MCF 10A (cell line): ENCODE data around the gene SAMD4A. TPM values are rescaled to one million over a fixed set of nuclear protein-coding genes. Genes with fewer than 3 reads are reported as not detected.

Experiments
- BruUV-seq: library from RNA; stranded (reverse); fragments of 400-500 nt; replicated peaks from 2 replicates; lab custom pipeline; 2021; lab: Mats Ljungman, UMichigan
- CTCF ChIA-PET: fragments of 300-600 bp; sonication (Branson Sonifier 250); formaldehyde crosslinking; extraction: SDS; loops from one replicate; lab custom pipeline; 2021; ENCODE audit warnings: antibody characterized with exemption, inconsistent platforms; lab: Yijun Ruan, JAX
- POLR2A ChIA-PET: fragments of 300-600, 350-650 bp; sonication (Branson Sonifier 250); formaldehyde crosslinking; extraction: SDS; loops from one replicate; lab custom pipeline; 2020; ENCODE audit warnings: antibody characterized with exemption, inconsistent platforms; lab: Yijun Ruan, JAX
- DNase-seq: peaks from one replicate; pipeline ENCODE4 v3.0.0-alpha.2; 2018; ENCODE audit not compliant: unreplicated experiment
- H3K27ac Mint-ChIP-seq: one replicate; pipeline ENCODE4 v1.8.0; 2022; ENCODE audit warnings: mild to moderate bottlenecking, low read depth, mixed read lengths; ENCODE audit not compliant: unreplicated experiment
- H3K27me3 Mint-ChIP-seq: one replicate; pipeline ENCODE4 v1.8.0; 2022; ENCODE audit warnings: mixed read lengths; ENCODE audit not compliant: insufficient read depth, unreplicated experiment
- H3K36me3 Mint-ChIP-seq: one replicate; pipeline ENCODE4 v1.8.0; 2022; ENCODE audit warnings: mild to moderate bottlenecking, moderate library complexity, mixed read lengths; ENCODE audit not compliant: insufficient read depth, unreplicated experiment
- H3K4me1 Mint-ChIP-seq: one replicate; pipeline ENCODE4 v1.8.0; 2022; ENCODE audit warnings: mixed read lengths; ENCODE audit not compliant: insufficient read depth, unreplicated experiment
- H3K4me3 Mint-ChIP-seq: one replicate; pipeline ENCODE4 v1.8.0; 2022; ENCODE audit warnings: mild to moderate bottlenecking, moderate library complexity, mixed read lengths; ENCODE audit not compliant: unreplicated experiment
- H3K9me3 Mint-ChIP-seq: one replicate; pipeline ENCODE4 v1.8.0; 2022; ENCODE audit warnings: mixed read lengths; ENCODE audit not compliant: unreplicated experiment
- intact Hi-C: fragments of 100-400 bp; cut with micrococcal nuclease; formaldehyde crosslinking; loops from 2 replicates; pipeline ENCODE4 v1.14.1; 2022
- total RNA-seq: library from RNA; stranded (reverse); gene quantifications from 2 replicates; pipeline ENCODE4 v1.2.3, GENCODE V29; 2022
- TF ChIP-seq, protein P1 (sequence below): fragments of 200-600 bp; IDR thresholded peaks from one replicate; pipeline ENCODE4 v1.8.0; 2022; ENCODE audit warnings: antibody characterized with exemption, mild to moderate bottlenecking; ENCODE audit not compliant: unreplicated experiment

SAMD4A gene
- total RNA-seq, 1 experiment from 2014 or later = 63.5 TPM

GRCh38 chr14:54702492-54702891, 135.6 kb downstream of the SAMD4A start:
- Mint-ChIP-seq H3K27ac (no peak overlapping the region), H3K9me3 (no peaks in the 10 kb centered on the region), H3K27me3 (no peaks in the 10 kb centered on the region), H3K36me3 (no peaks in the 10 kb centered on the region), H3K4me3 (no peak overlapping the region), H3K4me1 (no peaks in the 10 kb centered on the region)
- ChIA-PET CTCF (interaction anchor here (0.6 kb wide), 1 partner anchor 18 kb away, joined by 3 read pairs; no protein-coding TSS in a partner anchor), POLR2A (no interaction called here)
- DNase-seq = no peak
- intact Hi-C loops = no loop called here
- TF ChIP-seq, protein P1, sequence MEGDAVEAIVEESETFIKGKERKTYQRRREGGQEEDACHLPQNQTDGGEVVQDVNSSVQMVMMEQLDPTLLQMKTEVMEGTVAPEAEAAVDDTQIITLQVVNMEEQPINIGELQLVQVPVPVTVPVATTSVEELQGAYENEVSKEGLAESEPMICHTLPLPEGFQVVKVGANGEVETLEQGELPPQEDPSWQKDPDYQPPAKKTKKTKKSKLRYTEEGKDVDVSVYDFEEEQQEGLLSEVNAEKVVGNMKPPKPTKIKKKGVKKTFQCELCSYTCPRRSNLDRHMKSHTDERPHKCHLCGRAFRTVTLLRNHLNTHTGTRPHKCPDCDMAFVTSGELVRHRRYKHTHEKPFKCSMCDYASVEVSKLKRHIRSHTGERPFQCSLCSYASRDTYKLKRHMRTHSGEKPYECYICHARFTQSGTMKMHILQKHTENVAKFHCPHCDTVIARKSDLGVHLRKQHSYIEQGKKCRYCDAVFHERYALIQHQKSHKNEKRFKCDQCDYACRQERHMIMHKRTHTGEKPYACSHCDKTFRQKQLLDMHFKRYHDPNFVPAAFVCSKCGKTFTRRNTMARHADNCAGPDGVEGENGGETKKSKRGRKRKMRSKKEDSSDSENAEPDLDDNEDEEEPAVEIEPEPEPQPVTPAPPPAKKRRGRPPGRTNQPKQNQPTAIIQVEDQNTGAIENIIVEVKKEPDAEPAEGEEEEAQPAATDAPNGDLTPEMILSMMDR = no peak
- BruUV-seq = no TSS peak

GRCh38 chr14:54703082-54703481, 136.2 kb downstream of the SAMD4A start:
- ChIA-PET CTCF (interaction anchor here (0.6 kb wide), 1 partner anchor 152 kb away, joined by 4 read pairs; no protein-coding TSS in a partner anchor), POLR2A (no interaction called here)
- Mint-ChIP-seq H3K4me3 (no peak overlapping the region), H3K27ac (no peak overlapping the region), H3K9me3 (no peaks in the 10 kb centered on the region), H3K4me1 (no peaks in the 10 kb centered on the region), H3K36me3 (no peaks in the 10 kb centered on the region), H3K27me3 (no peaks in the 10 kb centered on the region)
- intact Hi-C loops = no loop called here
- DNase-seq = no peak
- TF ChIP-seq, protein P1 = no peak
- BruUV-seq = no TSS peak

DNA sequence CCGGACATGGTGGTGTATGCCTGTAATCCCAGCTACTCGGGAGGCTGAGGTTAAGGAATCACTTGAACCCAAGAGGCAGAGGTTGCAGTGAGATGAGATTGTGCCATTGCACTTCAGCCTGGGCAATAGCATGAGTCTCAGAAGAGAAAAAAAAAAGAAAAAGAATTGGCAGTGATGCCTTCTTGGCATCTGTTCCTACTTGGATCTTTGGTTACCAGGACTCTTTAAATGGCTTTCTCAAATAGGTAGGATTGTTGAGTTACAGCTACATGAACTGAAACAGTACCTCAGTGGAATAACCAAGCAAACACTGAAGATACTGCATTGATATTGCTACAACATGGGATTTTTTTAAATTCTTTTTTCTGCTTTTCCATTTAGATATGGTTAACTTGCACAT, 136.8 kb downstream of the SAMD4A start:
- intact Hi-C loops = no loop called here
- H3K4me3 Mint-ChIP-seq = no peak overlapping the region
- no peak for DNase-seq
- H3K27me3 Mint-ChIP-seq = no peaks in the 10 kb centered on the region
- no peaks in the 10 kb centered on the region for H3K4me1 Mint-ChIP-seq
- H3K9me3 Mint-ChIP-seq = no peaks in the 10 kb centered on the region
- H3K36me3 Mint-ChIP-seq = no peaks in the 10 kb centered on the region
- BruUV-seq = no TSS peak
- TF ChIP-seq, protein P1 = no peak
- no peak overlapping the region for H3K27ac Mint-ChIP-seq
- POLR2A ChIA-PET = no interaction called here
- CTCF ChIA-PET = interaction anchor here (0.6 kb wide), 1 partner anchor 151 kb away, joined by 4 read pairs; no protein-coding TSS in a partner anchor

GRCh38 chr14:54704768-54705167, 137.8 kb downstream of the SAMD4A start:
- no peaks in the 10 kb centered on the region for H3K9me3 Mint-ChIP-seq
- POLR2A ChIA-PET = no interaction called here
- CTCF ChIA-PET = interaction anchor here (0.7 to 1.8 kb wide), 3 partner anchors 12 to 15 kb away, joined by 3 to 7 read pairs (median 6); no protein-coding TSS in a partner anchor
- H3K4me1 Mint-ChIP-seq = no peaks in the 10 kb centered on the region
- BruUV-seq = no TSS peak
- H3K36me3 Mint-ChIP-seq = no peaks in the 10 kb centered on the region
- TF ChIP-seq, protein P1 = no peak
- DNase-seq = no peak
- no peaks in the 10 kb centered on the region for H3K27me3 Mint-ChIP-seq
- intact Hi-C loops = no loop called here
- H3K27ac Mint-ChIP-seq = no peak overlapping the region
- no peak overlapping the region for H3K4me3 Mint-ChIP-seq
